H9 (cell line): ENCODE results near the gene CDH5. TPM values are rescaled to one million over a fixed set of nuclear protein-coding genes. Genes with fewer than 3 reads are reported as not detected.

Experiments used
- DNase-seq: peaks from one replicate; pipeline ENCODE4 v3.0.0-alpha.2; 2017
- H2AFZ ChIP-seq: one replicate; pipeline ENCODE4 v1.6.1; 2013; ENCODE audit warnings: mild to moderate bottlenecking, low read length, control low read depth, moderate library complexity
- H2AK5ac ChIP-seq: 2 replicates; pipeline ENCODE4 v1.6.1; 2013; ENCODE audit warnings: low read length, control low read depth, mixed read lengths; ENCODE audit not compliant: insufficient read length
- H2BK120ac ChIP-seq: one replicate; pipeline ENCODE4 v1.6.1; 2013; ENCODE audit warnings: low read depth, mild to moderate bottlenecking, low read length, control low read depth, inconsistent platforms; ENCODE audit not compliant: poor library complexity, severe bottlenecking
- H2BK12ac ChIP-seq: 2 replicates; pipeline ENCODE4 v1.6.1; 2013; ENCODE audit warnings: low read length, control low read depth, mixed read lengths, low read depth; ENCODE audit not compliant: insufficient read length
- H2BK15ac ChIP-seq: 2 replicates; pipeline ENCODE4 v1.6.1; 2013; ENCODE audit warnings: low read depth, low read length, control low read depth
- H2BK20ac ChIP-seq: one replicate; pipeline ENCODE4 v1.6.1; 2013; ENCODE audit warnings: low read depth, mild to moderate bottlenecking, low read length, control low read depth, inconsistent platforms; ENCODE audit not compliant: poor library complexity, severe bottlenecking
- H2BK5ac ChIP-seq: 2 replicates; pipeline ENCODE4 v1.6.1; 2013; ENCODE audit warnings: low read length, control low read depth, mixed read lengths; ENCODE audit not compliant: insufficient read length
- H3K14ac ChIP-seq: 2 replicates; pipeline ENCODE4 v1.6.1; 2013; ENCODE audit warnings: low read length, control low read depth; ENCODE audit not compliant: insufficient read depth
- H3K18ac ChIP-seq: 2 replicates; pipeline ENCODE4 v1.6.1; 2013; ENCODE audit warnings: low read depth, mild to moderate bottlenecking, mixed read lengths, low read length, control low read depth; ENCODE audit not compliant: insufficient read length
- H3K23ac ChIP-seq: 2 replicates; pipeline ENCODE4 v1.6.1; 2013; ENCODE audit warnings: low read length, control low read depth, mixed read lengths, low read depth; ENCODE audit not compliant: insufficient read length
- H3K23me2 ChIP-seq: 2 replicates; pipeline ENCODE4 v1.6.1; 2013; ENCODE audit warnings: low read depth, mild to moderate bottlenecking, mixed read lengths, low read length, control low read depth; ENCODE audit not compliant: insufficient read length, poor library complexity, severe bottlenecking
- H3K27ac ChIP-seq: 2 replicates; pipeline ENCODE4 v1.5.1; 2013; ENCODE audit warnings: low read length, control low read depth, mixed read lengths, low read depth; ENCODE audit not compliant: insufficient read length
- H3K27me3 ChIP-seq: 2 replicates; pipeline ENCODE4 v1.6.1; 2013; ENCODE audit warnings: low read length, control low read depth, inconsistent platforms; ENCODE audit not compliant: insufficient read depth
- H3K4ac ChIP-seq: 2 replicates; pipeline ENCODE4 v1.6.1; 2013; ENCODE audit warnings: low read depth, mild to moderate bottlenecking, control low read depth, inconsistent platforms, low read length, moderate library complexity
- H3K4me1 ChIP-seq: 2 replicates; pipeline ENCODE4 v1.6.1; 2013; ENCODE audit warnings: low read length, control low read depth, inconsistent platforms; ENCODE audit not compliant: insufficient read depth
- H3K4me2 ChIP-seq: 2 replicates; pipeline ENCODE4 v1.6.1; 2013; ENCODE audit warnings: low read length, control low read depth, mixed read lengths; ENCODE audit not compliant: insufficient read length, insufficient read depth
- H3K56ac ChIP-seq: 2 replicates; pipeline ENCODE4 v1.6.1; 2013; ENCODE audit warnings: low read depth, mild to moderate bottlenecking, mixed read lengths, low read length, control low read depth; ENCODE audit not compliant: insufficient read length
- H3K79me1 ChIP-seq: 2 replicates; pipeline ENCODE4 v1.6.1; 2013; ENCODE audit warnings: low read depth, mild to moderate bottlenecking, moderate library complexity, low read length, control low read depth, inconsistent platforms; ENCODE audit not compliant: insufficient read depth, poor library complexity, severe bottlenecking
- H3K79me2 ChIP-seq: 2 replicates; pipeline ENCODE4 v1.6.1; 2013; ENCODE audit warnings: low read length, control low read depth, inconsistent platforms; ENCODE audit not compliant: insufficient read depth
- H3K9ac ChIP-seq: 2 replicates; pipeline ENCODE4 v1.6.1; 2013; ENCODE audit warnings: low read length, control low read depth, mixed read lengths; ENCODE audit not compliant: insufficient read length; ENCODE audit errors: extremely low read depth
- H3K9me3 ChIP-seq: one replicate; pipeline ENCODE4 v1.6.1; 2013; ENCODE audit warnings: low read depth, low read length, inconsistent platforms; ENCODE audit not compliant: control insufficient read depth
- H3T11ph ChIP-seq: one replicate; pipeline ENCODE4 v1.6.1; 2013; ENCODE audit warnings: mild to moderate bottlenecking, low read length, control low read depth, inconsistent platforms
- H4K20me1 ChIP-seq: one replicate; pipeline ENCODE4 v1.6.1; 2013; ENCODE audit not compliant: control insufficient read depth, insufficient read length, insufficient read depth
- H4K5ac ChIP-seq: 2 replicates; pipeline ENCODE4 v1.6.1; 2013; ENCODE audit warnings: low read depth, mild to moderate bottlenecking, mixed read lengths, low read length, control low read depth; ENCODE audit not compliant: insufficient read length
- H4K8ac ChIP-seq: replicated peaks from 2 replicates; pipeline ENCODE4 v1.6.1; 2013; ENCODE audit warnings: low read length, control low read depth, mixed read lengths, low read depth; ENCODE audit not compliant: insufficient read length
- H4K91ac ChIP-seq: 2 replicates; pipeline ENCODE4 v1.6.1; 2013; ENCODE audit warnings: low read depth, mild to moderate bottlenecking, moderate library complexity, mixed read lengths, low read length, control low read depth; ENCODE audit not compliant: insufficient read length
- H3K27ac Mint-ChIP-seq, 3 experiments: 2 replicates in 2 of 3; 3 replicates in 1 of 3; pipeline ENCODE4 v1.8.0; 2020 to 2021; ENCODE audit warnings: mixed read lengths in 3 of 3, mild to moderate bottlenecking in 1 of 3, moderate library complexity in 1 of 3
- H3K27me3 Mint-ChIP-seq: 2 replicates; pipeline ENCODE4 v1.8.0; 2021; ENCODE audit warnings: low read depth, mild to moderate bottlenecking, moderate library complexity, mixed read lengths
- H3K36me3 Mint-ChIP-seq, 3 experiments: 2 replicates in 2 of 3; 3 replicates in 1 of 3; pipeline ENCODE4 v1.8.0; 2020 to 2021; ENCODE audit warnings: low read depth in 3 of 3, mixed read lengths in 3 of 3; ENCODE audit not compliant: insufficient read depth in 1 of 3
- H3K4me1 Mint-ChIP-seq, 2 experiments: 2 replicates each; pipeline ENCODE4 v1.8.0; 2020; ENCODE audit warnings: mixed read lengths in 2 of 2
- H3K4me3 Mint-ChIP-seq, 2 experiments: 2 replicates in 1 of 2; 3 replicates in 1 of 2; pipeline ENCODE4 v1.8.0; 2020 to 2021; ENCODE audit warnings: mild to moderate bottlenecking in 2 of 2, mixed read lengths in 2 of 2, moderate library complexity in 1 of 2
- H3K9me3 Mint-ChIP-seq, 2 experiments: 2 replicates in 1 of 2; 3 replicates in 1 of 2; pipeline ENCODE4 v1.8.0; 2020; ENCODE audit warnings: mild to moderate bottlenecking in 2 of 2, mixed read lengths in 2 of 2, moderate library complexity in 1 of 2
- CTCF ChIP-seq: fragments of 200-600 bp; sonication (generic); conservative IDR thresholded peaks from 3 replicates; pipeline ENCODE4 v1.8.0; 2021; ENCODE audit warnings: antibody characterized with exemption, mild to moderate bottlenecking
- WGBS: extraction: QIAGEN DNeasy Blood & Tissue Kit; methylation state at CpG from one replicate; pipeline ENCODE4 v1.1.7; 2013; ENCODE audit warnings: missing lambda C conversion rate, low lambda C conversion rate, mixed read lengths; ENCODE audit not compliant: insufficient read length; ENCODE audit errors: extremely low coverage; 5-methylcytosine and 5-hydroxymethylcytosine counted together
- total RNA-seq: library from RNA; stranded (reverse); gene quantifications from 2 replicates; pipeline ENCODE4 v1.2.1, GENCODE V29; 2021

Gene CDH5
- total RNA-seq, 1 experiment from 2014 or later = 0.20 TPM

- Histone ChIP-seq H4K8ac (no peak overlapping the region), H2BK15ac (no peak overlapping the region), H3K27me3 (no peaks in the 10 kb centered on the region), H3T11ph (no peak overlapping the region), H4K91ac (no peak overlapping the region), H3K4ac (no peak overlapping the region), H3K79me1 (no peaks in the 10 kb centered on the region), H3K79me2 (no peaks in the 10 kb centered on the region), H2BK5ac (no peak overlapping the region), H3K56ac (no peak overlapping the region), H3K27ac (no peak overlapping the region), H3K4me2 (no peak overlapping the region), H3K4me1 (no peaks in the 10 kb centered on the region; the same call in 1 of the 2 replicates), H3K23ac (no peak overlapping the region), H2BK12ac (no peak overlapping the region), H2BK20ac (no peak overlapping the region), H2BK120ac (no peak overlapping the region), H3K9me3 (no peaks in the 10 kb centered on the region), H3K9ac (no peak overlapping the region), H3K14ac (no peak overlapping the region), H2AFZ (no peak overlapping the region), H3K18ac (no peak overlapping the region), H2AK5ac (no peak overlapping the region), H4K20me1 (no peaks in the 10 kb centered on the region), H3K23me2 (no peaks in the 10 kb centered on the region), H4K5ac (no peak overlapping the region)
- Mint-ChIP-seq H3K4me1 (peaks cover 16 to 20% of the 10 kb centered on the region in 2 experiments), H3K27ac (no peak overlapping the region; a peak in 1 of 7 replicates), H3K9me3 (no peaks in the 10 kb centered on the region), H3K36me3 (no peaks in the 10 kb centered on the region), H3K27me3 (peaks cover 9% of the 10 kb centered on the region), H3K4me3 (no peak overlapping the region)
- WGBS = no CpG with 5 or more reads among the region's 3 CpGs
- TF ChIP-seq CTCF = no peak
- no peak for DNase-seq
These were observed 32.5 kb downstream of the CDH5 start for GRCh38 chr16:66399031-66399430.
